Measurements from ENCODE around the gene TAF15.
A peak's percentile ranks its signal among the peaks of the same experiment; 100 is the strongest.

TAF15 gene

GRCh38 chr17:35764123-35764991 lies 44.9 kb upstream of the TAF15 start:
- no peak overlapping the region for H4K8ac ChIP-seq (ENCODE audit: low read depth, low read length)
- H2AFZ ChIP-seq (ENCODE audit: low read length), result peak overlapping the region; percentile 98
- H2BK12ac ChIP-seq (ENCODE audit: low read length), result no peak overlapping the region
- H3K14ac ChIP-seq (ENCODE audit: low read length), result no peak overlapping the region
- H3K4me1 ChIP-seq (ENCODE audit: control insufficient read depth in 2 of 2, insufficient read depth in 1 of 2, low read depth in 1 of 2, low read length in 2 of 2), result peaks cover 16 to 17% of the 10 kb centered on the region in 2 donors
- no peak overlapping the region for H4K91ac ChIP-seq (ENCODE audit: low read depth, low read length, poor library complexity)
- no peak overlapping the region for H2AK5ac ChIP-seq (ENCODE audit: low read depth, low read length)
- peak overlapping the region; percentile 39 for H3K4ac ChIP-seq (ENCODE audit: low read length)
- peak overlapping the region; percentile 88 for H3K18ac ChIP-seq (ENCODE audit: low read length)
- H3K9me3 ChIP-seq (replicated peaks in 1 of 2; ENCODE audit: control insufficient read depth in 2 of 2, insufficient read depth in 1 of 2, low read depth in 1 of 2, low read length in 2 of 2), result no peaks in the 10 kb centered on the region
- H3K79me1 ChIP-seq (ENCODE audit: low read depth, low read length), result no peaks in the 10 kb centered on the region
- DNase-seq (ENCODE audit: low spot score), result peak; percentile 92
- peak overlapping the region; percentile 43 for H3K27ac ChIP-seq (replicated peaks; ENCODE audit: low read length)
- peak overlapping the region; percentile 21 for H3K23ac ChIP-seq (ENCODE audit: low read depth, low read length, poor library complexity)
- H2BK15ac ChIP-seq (ENCODE audit: low read length), result peak overlapping the region; percentile 56
- WGBS, 2 donors (ENCODE audit: extremely low coverage in 2 of 2, insufficient read length in 2 of 2, insufficient replicate concordance in 1 of 2), result no CpG with 5 or more reads among the region's 75 CpGs
- H3K36me3 ChIP-seq (replicated peaks in 1 of 2; ENCODE audit: control insufficient read depth in 2 of 2, insufficient read depth in 2 of 2, low read length in 2 of 2), result no peaks in the 10 kb centered on the region
- no peak overlapping the region for H2BK5ac ChIP-seq (ENCODE audit: low read length)
- H3K27me3 ChIP-seq (ENCODE audit: control insufficient read depth in 3 of 3, insufficient read depth in 3 of 3, low read depth in 1 of 3, low read length in 3 of 3), result no peaks in the 10 kb centered on the region
- H2BK120ac ChIP-seq (ENCODE audit: low read depth, low read length), result no peak overlapping the region
- peak overlapping the region; percentile 61 for H3K9ac ChIP-seq (ENCODE audit: low read depth, low read length, poor library complexity)
- H3K4me2 ChIP-seq (ENCODE audit: insufficient read depth, low read length, poor library complexity, severe bottlenecking), result peak overlapping the region; percentile 88
- H3K4me3 ChIP-seq (ENCODE audit: low read length in 2 of 2), result peak overlapping the region; percentile 53 to 79

- Histone ChIP-seq H3K23ac (ENCODE audit: low read depth, low read length, poor library complexity) (no peak overlapping the region), H3K4me1 (ENCODE audit: control insufficient read depth in 2 of 2, insufficient read depth in 1 of 2, low read depth in 1 of 2, low read length in 2 of 2) (peaks cover 16 to 17% of the 10 kb centered on the region in 2 donors), H3K79me1 (ENCODE audit: low read depth, low read length) (peaks cover under 1% of the 10 kb centered on the region), H2AK5ac (ENCODE audit: low read depth, low read length) (peak overlapping the region; percentile 7), H2AFZ (ENCODE audit: low read length) (peak overlapping the region; percentile 98), H2BK15ac (ENCODE audit: low read length) (peak overlapping the region; percentile 97), H3K27me3 (ENCODE audit: control insufficient read depth in 3 of 3, insufficient read depth in 3 of 3, low read depth in 1 of 3, low read length in 3 of 3) (no peaks in the 10 kb centered on the region), H2BK12ac (ENCODE audit: low read length) (peak overlapping the region; percentile 93), H2BK120ac (ENCODE audit: low read depth, low read length) (peak overlapping the region; percentile 96), H3K4me3 (ENCODE audit: low read length in 2 of 2) (no peak overlapping the region), H3K4ac (ENCODE audit: low read length) (no peak overlapping the region), H3K9ac (ENCODE audit: low read depth, low read length, poor library complexity) (peak overlapping the region; percentile 47), H3K9me3 (replicated peaks in 1 of 2; ENCODE audit: control insufficient read depth in 2 of 2, insufficient read depth in 1 of 2, low read depth in 1 of 2, low read length in 2 of 2) (no peaks in the 10 kb centered on the region), H3K27ac (replicated peaks; ENCODE audit: low read length) (peak overlapping the region; percentile 75), H3K14ac (ENCODE audit: low read length) (peak overlapping the region; percentile 83), H2BK5ac (ENCODE audit: low read length) (no peak overlapping the region), H3K18ac (ENCODE audit: low read length) (peak overlapping the region; percentile 4), H4K91ac (ENCODE audit: low read depth, low read length, poor library complexity) (peak overlapping the region; percentile 95), H3K36me3 (replicated peaks in 1 of 2; ENCODE audit: control insufficient read depth in 2 of 2, insufficient read depth in 2 of 2, low read length in 2 of 2) (no peaks in the 10 kb centered on the region), H4K8ac (ENCODE audit: low read depth, low read length) (no peak overlapping the region), H3K4me2 (ENCODE audit: insufficient read depth, low read length, poor library complexity, severe bottlenecking) (no peak overlapping the region)
- no peak for DNase-seq (ENCODE audit: low spot score)
- no CpG with 5 or more reads among the region's 11 CpGs for WGBS, 2 donors (ENCODE audit: extremely low coverage in 2 of 2, insufficient read length in 2 of 2, insufficient replicate concordance in 1 of 2)
Measured at GRCh38 chr17:35765086-35765710, 44.1 kb upstream of the TAF15 start.

- H3K4me2 ChIP-seq (ENCODE audit: insufficient read depth, low read length, poor library complexity, severe bottlenecking), result no peak overlapping the region
- peak overlapping the region; percentile 47 for H3K9ac ChIP-seq (ENCODE audit: low read depth, low read length, poor library complexity)
- peak overlapping the region; percentile 97 for H2AK5ac ChIP-seq (ENCODE audit: low read depth, low read length)
- no peak for DNase-seq (ENCODE audit: low spot score)
- H4K8ac ChIP-seq (ENCODE audit: low read depth, low read length), result no peak overlapping the region
- H4K91ac ChIP-seq (ENCODE audit: low read depth, low read length, poor library complexity), result peak overlapping the region; percentile 97
- H3K79me1 ChIP-seq (ENCODE audit: low read depth, low read length), result peaks cover 2% of the 10 kb centered on the region
- H3K36me3 ChIP-seq (replicated peaks in 1 of 2; ENCODE audit: control insufficient read depth in 2 of 2, insufficient read depth in 2 of 2, low read length in 2 of 2), result no peaks in the 10 kb centered on the region
- WGBS, 2 donors (ENCODE audit: extremely low coverage in 2 of 2, insufficient read length in 2 of 2, insufficient replicate concordance in 1 of 2), result no CpG with 5 or more reads among the region's 8 CpGs
- H3K4me1 ChIP-seq (ENCODE audit: control insufficient read depth in 2 of 2, insufficient read depth in 1 of 2, low read depth in 1 of 2, low read length in 2 of 2), result peaks cover 16 to 17% of the 10 kb centered on the region in 2 donors
- H3K27ac ChIP-seq (replicated peaks; ENCODE audit: low read length), result peak overlapping the region; percentile 75
- H3K4ac ChIP-seq (ENCODE audit: low read length), result no peak overlapping the region
- H3K9me3 ChIP-seq (replicated peaks in 1 of 2; ENCODE audit: control insufficient read depth in 2 of 2, insufficient read depth in 1 of 2, low read depth in 1 of 2, low read length in 2 of 2), result no peaks in the 10 kb centered on the region
- H2AFZ ChIP-seq (ENCODE audit: low read length), result peak overlapping the region; percentile 81
- peak overlapping the region; percentile 93 for H2BK12ac ChIP-seq (ENCODE audit: low read length)
- peak overlapping the region; percentile 95 for H2BK5ac ChIP-seq (ENCODE audit: low read length)
- H3K27me3 ChIP-seq (ENCODE audit: control insufficient read depth in 3 of 3, insufficient read depth in 3 of 3, low read depth in 1 of 3, low read length in 3 of 3), result no peaks in the 10 kb centered on the region
- peak overlapping the region; percentile 96 for H2BK120ac ChIP-seq (ENCODE audit: low read depth, low read length)
- peak overlapping the region; percentile 37 for H3K23ac ChIP-seq (ENCODE audit: low read depth, low read length, poor library complexity)
- peak overlapping the region; percentile 97 for H2BK15ac ChIP-seq (ENCODE audit: low read length)
- peak overlapping the region; percentile 95 for H3K18ac ChIP-seq (ENCODE audit: low read length)
- H3K14ac ChIP-seq (ENCODE audit: low read length), result peak overlapping the region; percentile 84
- no peak overlapping the region for H3K4me3 ChIP-seq (ENCODE audit: low read length in 2 of 2)
Measured at GRCh38 chr17:35765756-35766488, 43.4 kb upstream of the TAF15 start.

Measured in neuronal stem cell (in vitro differentiated cells).